ENCODE measurements around the gene CANT1. TPM values are rescaled to one million over a fixed set of nuclear protein-coding genes. Genes with fewer than 3 reads are reported as not detected.

The CANT1 gene
- total and polyA plus RNA-seq, 2 of the 13 experiments (the other 11 are each of a cell fraction or from before 2014, with no cell fraction given), result 34.1 to 42.1 TPM

DNA sequence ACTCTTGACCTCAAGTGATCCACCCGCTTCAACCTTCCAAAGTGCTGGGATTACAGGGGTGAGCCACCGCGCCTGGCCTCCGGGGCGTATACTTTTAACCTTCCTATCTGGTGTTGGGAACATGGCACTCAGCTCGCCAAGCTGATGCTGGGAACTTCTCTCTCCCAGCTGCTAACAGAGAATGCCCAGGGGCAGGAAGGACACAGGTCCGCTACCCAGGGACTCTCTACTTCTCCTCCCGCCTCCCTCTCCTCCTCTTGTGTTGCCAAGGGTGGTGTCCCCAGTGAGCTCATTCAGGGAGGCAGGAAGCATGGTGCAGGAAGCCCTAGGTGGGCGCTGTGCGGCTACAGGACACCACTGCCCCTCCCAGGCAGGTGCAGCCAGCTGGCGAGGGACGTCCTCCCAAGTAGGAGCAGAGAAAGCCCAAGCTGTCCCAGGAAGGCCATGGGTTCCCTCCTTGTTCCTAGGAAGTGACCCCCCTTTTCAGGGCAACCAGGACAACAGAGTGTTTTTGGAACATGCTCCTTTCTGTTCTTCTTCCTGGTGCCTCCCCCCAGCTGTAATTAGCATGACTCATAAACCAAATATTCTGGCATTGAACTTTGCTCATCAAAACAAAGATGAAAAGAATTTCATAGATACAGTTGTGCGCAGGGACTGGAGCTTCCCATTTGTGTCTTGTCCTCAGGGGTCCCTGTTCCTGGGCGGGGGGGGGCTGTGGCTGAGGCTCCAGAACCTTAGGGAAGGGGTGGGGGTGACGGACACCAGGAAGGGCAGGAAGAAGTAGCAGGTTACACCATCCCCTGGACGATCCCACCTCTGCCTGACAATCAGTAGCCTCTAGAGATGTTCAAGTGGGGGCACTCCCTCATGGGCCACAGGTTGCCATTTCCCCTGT, 17.1 kb upstream of the CANT1 start (continued):
- TF ChIP-seq, protein P1, sequence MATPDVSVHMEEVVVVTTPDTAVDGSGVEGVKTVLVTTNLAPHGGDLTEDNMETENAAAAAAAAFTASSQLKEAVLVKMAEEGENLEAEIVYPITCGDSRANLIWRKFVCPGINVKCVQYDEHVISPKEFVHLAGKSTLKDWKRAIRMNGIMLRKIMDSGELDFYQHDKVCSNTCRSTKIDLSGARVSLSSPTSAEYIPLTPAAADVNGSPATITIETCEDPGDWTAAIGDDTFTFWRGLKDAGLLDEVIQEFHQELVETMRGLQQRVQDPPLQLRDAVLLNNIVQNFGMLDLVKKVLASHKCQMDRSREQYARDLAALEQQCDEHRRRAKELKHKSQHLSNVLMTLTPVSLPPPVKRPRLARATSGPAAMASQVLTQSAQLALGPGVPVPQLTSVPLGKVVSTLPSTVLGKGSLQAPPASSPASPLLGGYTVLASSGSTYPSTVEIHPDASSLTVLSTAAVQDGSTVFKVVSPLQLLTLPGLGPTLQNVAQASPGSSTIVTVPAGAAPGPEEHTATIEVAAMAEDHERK (CRISPR knock-in tag; IDR thresholded peaks at IDR 0.05; ENCODE audit: low read depth), result 0 out of 2 replicates have a peak, but pooled peaks have one; percentile 13
- TF ChIP-seq ZNF496 (CRISPR knock-in tag; IDR thresholded peaks at IDR 0.05; ENCODE audit: insufficient replicate concordance), result no peak
- peak; percentile 85 for TF ChIP-seq ZNF264 (CRISPR knock-in tag; IDR thresholded peaks at IDR 0.05)
- no peak for TF ChIP-seq ZNF234 (CRISPR knock-in tag; conservative IDR thresholded peaks at IDR 0.05)
- peak; percentile 52; the same call in 1 of the 2 replicates for TF ChIP-seq ZNF329 (CRISPR knock-in tag; IDR thresholded peaks at IDR 0.05; ENCODE audit: low read depth)
- TF ChIP-seq, protein P2, sequence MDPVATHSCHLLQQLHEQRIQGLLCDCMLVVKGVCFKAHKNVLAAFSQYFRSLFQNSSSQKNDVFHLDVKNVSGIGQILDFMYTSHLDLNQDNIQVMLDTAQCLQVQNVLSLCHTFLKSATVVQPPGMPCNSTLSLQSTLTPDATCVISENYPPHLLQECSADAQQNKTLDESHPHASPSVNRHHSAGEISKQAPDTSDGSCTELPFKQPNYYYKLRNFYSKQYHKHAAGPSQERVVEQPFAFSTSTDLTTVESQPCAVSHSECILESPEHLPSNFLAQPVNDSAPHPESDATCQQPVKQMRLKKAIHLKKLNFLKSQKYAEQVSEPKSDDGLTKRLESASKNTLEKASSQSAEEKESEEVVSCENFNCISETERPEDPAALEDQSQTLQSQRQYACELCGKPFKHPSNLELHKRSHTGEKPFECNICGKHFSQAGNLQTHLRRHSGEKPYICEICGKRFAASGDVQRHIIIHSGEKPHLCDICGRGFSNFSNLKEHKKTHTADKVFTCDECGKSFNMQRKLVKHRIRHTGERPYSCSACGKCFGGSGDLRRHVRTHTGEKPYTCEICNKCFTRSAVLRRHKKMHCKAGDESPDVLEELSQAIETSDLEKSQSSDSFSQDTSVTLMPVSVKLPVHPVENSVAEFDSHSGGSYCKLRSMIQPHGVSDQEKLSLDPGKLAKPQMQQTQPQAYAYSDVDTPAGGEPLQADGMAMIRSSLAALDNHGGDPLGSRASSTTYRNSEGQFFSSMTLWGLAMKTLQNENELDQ (CRISPR knock-in tag; IDR thresholded peaks at IDR 0.05; ENCODE audit: borderline replicate concordance), result 0 out of 2 replicates have a peak, but pooled peaks have one; percentile 71
- no peak for TF ChIP-seq SAFB2 (CRISPR knock-in tag; IDR thresholded peaks at IDR 0.05; ENCODE audit: borderline replicate concordance, low read depth)
- TF ChIP-seq ATF7 (IDR thresholded peaks at IDR 0.05), result peak; percentile 74
- peak; percentile 98 for TF ChIP-seq ATF7 (CRISPR knock-in tag; IDR thresholded peaks at IDR 0.05)
- TF ChIP-seq ZKSCAN5 (CRISPR knock-in tag; IDR thresholded peaks at IDR 0.05), result 0 out of 2 replicates have a peak, but pooled peaks have one; percentile 75
- TF ChIP-seq ZNF816 (CRISPR knock-in tag; IDR thresholded peaks at IDR 0.05; ENCODE audit: borderline replicate concordance), result no peak
- peak; percentile 100 for TF ChIP-seq ELF3 (CRISPR knock-in tag; IDR thresholded peaks at IDR 0.05)
- TF ChIP-seq FIP1L1 (IDR thresholded peaks at IDR 0.05; ENCODE audit: borderline replicate concordance, insufficient read depth, low read depth, low read length), result no peak
- no peak for TF ChIP-seq ZNF614 (CRISPR knock-in tag; IDR thresholded peaks at IDR 0.05; ENCODE audit: borderline replicate concordance)
- peak; percentile 80 for TF ChIP-seq ZNF761 (CRISPR knock-in tag; conservative IDR thresholded peaks at IDR 0.05)
- TF ChIP-seq ZBTB21 (CRISPR knock-in tag; IDR thresholded peaks at IDR 0.05), result no peak; the same call in 1 of the 2 replicates
- TF ChIP-seq, protein P3, sequence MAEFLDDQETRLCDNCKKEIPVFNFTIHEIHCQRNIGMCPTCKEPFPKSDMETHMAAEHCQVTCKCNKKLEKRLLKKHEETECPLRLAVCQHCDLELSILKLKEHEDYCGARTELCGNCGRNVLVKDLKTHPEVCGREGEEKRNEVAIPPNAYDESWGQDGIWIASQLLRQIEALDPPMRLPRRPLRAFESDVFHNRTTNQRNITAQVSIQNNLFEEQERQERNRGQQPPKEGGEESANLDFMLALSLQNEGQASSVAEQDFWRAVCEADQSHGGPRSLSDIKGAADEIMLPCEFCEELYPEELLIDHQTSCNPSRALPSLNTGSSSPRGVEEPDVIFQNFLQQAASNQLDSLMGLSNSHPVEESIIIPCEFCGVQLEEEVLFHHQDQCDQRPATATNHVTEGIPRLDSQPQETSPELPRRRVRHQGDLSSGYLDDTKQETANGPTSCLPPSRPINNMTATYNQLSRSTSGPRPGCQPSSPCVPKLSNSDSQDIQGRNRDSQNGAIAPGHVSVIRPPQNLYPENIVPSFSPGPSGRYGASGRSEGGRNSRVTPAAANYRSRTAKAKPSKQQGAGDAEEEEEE (CRISPR knock-in tag; IDR thresholded peaks at IDR 0.05; ENCODE audit: borderline replicate concordance), result no peak; the same call in 1 of the 2 replicates
- 0 out of 2 replicates have a peak, but pooled peaks have one; percentile 57 for TF ChIP-seq ZNF343 (CRISPR knock-in tag; IDR thresholded peaks at IDR 0.05)
- no peak for TF ChIP-seq HOXA7 (CRISPR knock-in tag; IDR thresholded peaks at IDR 0.05)
- no peak; the same call in 1 of the 2 replicates for TF ChIP-seq KAT7 (CRISPR knock-in tag; IDR thresholded peaks at IDR 0.05; ENCODE audit: borderline replicate concordance)
- TF ChIP-seq SMAD1 (CRISPR knock-in tag; IDR thresholded peaks at IDR 0.05; ENCODE audit: borderline replicate concordance, low read depth), result no peak
- TF ChIP-seq ZC3H4 (CRISPR knock-in tag; IDR thresholded peaks at IDR 0.05; ENCODE audit: borderline replicate concordance), result peak; percentile 92
